ENCODE measurements around the gene IL1RAPL2. TPM values are rescaled to one million over a fixed set of nuclear protein-coding genes. Genes with fewer than 3 reads are reported as not detected.

The IL1RAPL2 gene
- total RNA-seq, 1 donor from 2014 or later, result not detected

DNA sequence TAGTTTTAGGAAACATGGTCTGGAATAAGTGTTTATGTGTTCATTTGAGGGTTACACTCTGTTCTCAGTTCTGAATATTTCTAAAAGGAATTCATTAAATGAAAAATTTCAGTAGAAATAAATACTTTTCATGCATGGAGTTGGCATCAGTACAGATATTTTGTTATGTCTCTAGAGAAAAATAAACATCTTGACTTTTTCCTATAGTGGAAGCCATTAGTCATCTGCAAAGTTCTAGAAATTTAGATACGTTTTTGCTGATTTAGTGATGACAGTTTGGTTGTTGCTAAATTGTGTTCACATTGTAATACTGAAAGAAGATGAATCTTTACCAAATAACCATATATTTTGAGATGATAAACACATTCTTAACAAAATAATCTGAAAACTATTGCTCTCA, 922.7 kb downstream of the IL1RAPL2 start:
- Histone ChIP-seq H3K27me3 (ENCODE audit: control insufficient read depth, insufficient read depth, low read length) (no peaks in the 10 kb centered on the region), H3K4me3 (ENCODE audit: low read depth, low read length) (no peak overlapping the region), H3K36me3 (ENCODE audit: control insufficient read depth, insufficient read depth, low read length) (no peaks in the 10 kb centered on the region)
- no peak for TF ChIP-seq CTCF (IDR thresholded peaks at IDR 0.05; ENCODE audit: insufficient read depth, low read length, poor library complexity, severe bottlenecking)
- DNase-seq (ENCODE audit: low read depth), result no peak

- no peak for TF ChIP-seq CTCF (IDR thresholded peaks at IDR 0.05; ENCODE audit: insufficient read depth, low read length, poor library complexity, severe bottlenecking)
- Histone ChIP-seq H3K4me3 (ENCODE audit: low read depth, low read length) (no peak overlapping the region), H3K36me3 (ENCODE audit: control insufficient read depth, insufficient read depth, low read length) (no peaks in the 10 kb centered on the region), H3K27me3 (ENCODE audit: control insufficient read depth, insufficient read depth, low read length) (no peaks in the 10 kb centered on the region)
- DNase-seq (ENCODE audit: low read depth), result no peak
These were observed 929.4 kb downstream of the IL1RAPL2 start for GRCh38 chrX:105495376-105495775.

GRCh38 chrX:105502336-105502735, 936.3 kb downstream of the IL1RAPL2 start:
- DNase-seq (ENCODE audit: low read depth), result no peak
- TF ChIP-seq CTCF (IDR thresholded peaks at IDR 0.05; ENCODE audit: insufficient read depth, low read length, poor library complexity, severe bottlenecking), result no peak
- H3K27me3 ChIP-seq (ENCODE audit: control insufficient read depth, insufficient read depth, low read length), result no peaks in the 10 kb centered on the region
- no peak overlapping the region for H3K4me3 ChIP-seq (ENCODE audit: low read depth, low read length)
- no peaks in the 10 kb centered on the region for H3K36me3 ChIP-seq (ENCODE audit: control insufficient read depth, insufficient read depth, low read length)

GRCh38 chrX:105515561-105515960, 949.6 kb downstream of the IL1RAPL2 start:
- Histone ChIP-seq H3K36me3 (ENCODE audit: control insufficient read depth, insufficient read depth, low read length) (no peaks in the 10 kb centered on the region), H3K4me3 (ENCODE audit: low read depth, low read length) (no peak overlapping the region), H3K27me3 (ENCODE audit: control insufficient read depth, insufficient read depth, low read length) (no peaks in the 10 kb centered on the region)
- TF ChIP-seq CTCF (IDR thresholded peaks at IDR 0.05; ENCODE audit: insufficient read depth, low read length, poor library complexity, severe bottlenecking), result no peak
- DNase-seq (ENCODE audit: low read depth), result no peak

- Histone ChIP-seq H3K27me3 (ENCODE audit: control insufficient read depth, insufficient read depth, low read length) (no peaks in the 10 kb centered on the region), H3K4me3 (ENCODE audit: low read depth, low read length) (no peak overlapping the region), H3K36me3 (ENCODE audit: control insufficient read depth, insufficient read depth, low read length) (no peaks in the 10 kb centered on the region)
- TF ChIP-seq CTCF (IDR thresholded peaks at IDR 0.05; ENCODE audit: insufficient read depth, low read length, poor library complexity, severe bottlenecking), result no peak
- DNase-seq (ENCODE audit: low read depth), result no peak
These were observed 960.4 kb downstream of the IL1RAPL2 start for GRCh38 chrX:105526431-105526830.

DNA sequence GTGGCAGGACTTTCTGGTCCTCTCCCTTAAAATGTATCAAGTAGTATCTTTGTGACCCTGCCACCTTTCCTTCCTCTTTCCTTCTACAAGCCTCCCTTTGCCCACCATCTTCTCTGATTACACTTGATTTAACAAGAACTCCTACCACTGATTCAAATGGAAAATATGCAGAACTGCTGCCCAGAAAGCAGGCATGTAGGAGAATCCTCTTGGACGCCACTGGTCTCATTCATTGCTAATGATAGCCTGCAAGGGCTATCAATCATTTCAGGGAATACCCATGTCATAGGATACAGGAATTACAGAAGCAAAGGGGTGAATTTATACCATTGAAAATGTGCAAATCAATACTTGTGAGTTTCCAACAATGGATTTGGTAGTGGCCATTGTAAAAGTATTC, 961.8 kb downstream of the IL1RAPL2 start:
- H3K4me3 ChIP-seq (ENCODE audit: low read depth, low read length), result no peak overlapping the region
- no peak for TF ChIP-seq CTCF (IDR thresholded peaks at IDR 0.05; ENCODE audit: insufficient read depth, low read length, poor library complexity, severe bottlenecking)
- no peaks in the 10 kb centered on the region for H3K27me3 ChIP-seq (ENCODE audit: control insufficient read depth, insufficient read depth, low read length)
- H3K36me3 ChIP-seq (ENCODE audit: control insufficient read depth, insufficient read depth, low read length), result no peaks in the 10 kb centered on the region
- no peak for DNase-seq (ENCODE audit: low read depth)

Measured in kidney epithelial cell (primary cell).